GM12874 (cell line): ENCODE data around the gene CWF19L2.

ENCODE experiments used
- TF ChIP-seq, protein P1 (sequence below): IDR thresholded peaks from 2 replicates; pipeline ENCODE4 v1.5.1; 2011; ENCODE audit warnings: low read depth, mild to moderate bottlenecking, control low read depth, low read length, moderate library complexity; ENCODE audit not compliant: insufficient read depth

CWF19L2 gene

DNA sequence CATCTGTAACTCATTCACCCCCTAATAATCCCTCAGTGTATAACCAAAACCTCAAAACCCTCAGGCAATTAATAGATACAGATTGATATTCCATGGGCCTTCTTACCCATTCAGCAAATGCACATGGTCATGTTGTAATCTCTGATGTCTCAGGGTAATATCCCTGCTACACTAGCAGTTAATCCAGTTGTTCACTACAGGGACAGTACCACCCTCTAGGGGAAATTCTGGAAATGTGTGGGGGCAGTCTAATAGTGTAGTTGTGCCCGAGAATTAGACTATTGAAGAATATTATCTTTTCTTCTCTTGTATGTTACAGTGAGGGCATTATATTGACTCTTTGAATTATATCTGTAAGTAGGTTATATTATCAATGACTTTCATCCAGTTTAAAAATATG lies 175.4 kb downstream of the CWF19L2 start:
- TF ChIP-seq, protein P1, sequence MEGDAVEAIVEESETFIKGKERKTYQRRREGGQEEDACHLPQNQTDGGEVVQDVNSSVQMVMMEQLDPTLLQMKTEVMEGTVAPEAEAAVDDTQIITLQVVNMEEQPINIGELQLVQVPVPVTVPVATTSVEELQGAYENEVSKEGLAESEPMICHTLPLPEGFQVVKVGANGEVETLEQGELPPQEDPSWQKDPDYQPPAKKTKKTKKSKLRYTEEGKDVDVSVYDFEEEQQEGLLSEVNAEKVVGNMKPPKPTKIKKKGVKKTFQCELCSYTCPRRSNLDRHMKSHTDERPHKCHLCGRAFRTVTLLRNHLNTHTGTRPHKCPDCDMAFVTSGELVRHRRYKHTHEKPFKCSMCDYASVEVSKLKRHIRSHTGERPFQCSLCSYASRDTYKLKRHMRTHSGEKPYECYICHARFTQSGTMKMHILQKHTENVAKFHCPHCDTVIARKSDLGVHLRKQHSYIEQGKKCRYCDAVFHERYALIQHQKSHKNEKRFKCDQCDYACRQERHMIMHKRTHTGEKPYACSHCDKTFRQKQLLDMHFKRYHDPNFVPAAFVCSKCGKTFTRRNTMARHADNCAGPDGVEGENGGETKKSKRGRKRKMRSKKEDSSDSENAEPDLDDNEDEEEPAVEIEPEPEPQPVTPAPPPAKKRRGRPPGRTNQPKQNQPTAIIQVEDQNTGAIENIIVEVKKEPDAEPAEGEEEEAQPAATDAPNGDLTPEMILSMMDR = no peak
